ENCODE results near the gene CCDC148.
"Not testable (repeated sequence)": the region's sequence is repeated elsewhere in the genome, so short reads cannot be mapped to it uniquely, and the experiment has no call there.

The CCDC148 gene

GRCh38 chr2:158481116-158481515, 24.6 kb upstream of the CCDC148 start:
- no peak for DNase-seq

- DNase-seq, result no peak
These were observed 22.3 kb upstream of the CCDC148 start for GRCh38 chr2:158478816-158479215.

DNA sequence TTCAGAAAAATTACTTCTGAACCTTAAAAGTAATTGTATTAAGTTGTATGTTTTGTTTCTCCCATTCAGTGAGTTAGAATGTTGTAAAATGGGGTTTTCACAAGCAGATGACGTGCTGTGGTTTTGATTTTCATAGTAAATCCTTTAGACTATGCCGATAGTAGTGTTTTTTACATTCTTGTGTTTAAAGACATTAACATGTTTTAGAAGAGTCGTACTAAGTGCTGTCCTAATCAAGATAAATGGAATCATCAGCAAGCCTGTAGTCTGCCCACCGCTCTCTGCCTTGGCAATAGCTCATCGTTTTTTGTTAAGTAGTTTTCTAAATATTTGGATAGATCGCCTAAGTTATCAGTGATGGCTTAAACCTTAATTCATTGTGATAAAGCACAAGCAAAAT, 21.7 kb upstream of the CCDC148 start:
- DNase-seq, result no peak

- no peak for DNase-seq
These were observed 20.6 kb upstream of the CCDC148 start for GRCh38 chr2:158477202-158477601.

GRCh38 chr2:158474526-158475011, 18.0 kb upstream of the CCDC148 start:
- DNase-seq, result not testable (repeated sequence)

DNA sequence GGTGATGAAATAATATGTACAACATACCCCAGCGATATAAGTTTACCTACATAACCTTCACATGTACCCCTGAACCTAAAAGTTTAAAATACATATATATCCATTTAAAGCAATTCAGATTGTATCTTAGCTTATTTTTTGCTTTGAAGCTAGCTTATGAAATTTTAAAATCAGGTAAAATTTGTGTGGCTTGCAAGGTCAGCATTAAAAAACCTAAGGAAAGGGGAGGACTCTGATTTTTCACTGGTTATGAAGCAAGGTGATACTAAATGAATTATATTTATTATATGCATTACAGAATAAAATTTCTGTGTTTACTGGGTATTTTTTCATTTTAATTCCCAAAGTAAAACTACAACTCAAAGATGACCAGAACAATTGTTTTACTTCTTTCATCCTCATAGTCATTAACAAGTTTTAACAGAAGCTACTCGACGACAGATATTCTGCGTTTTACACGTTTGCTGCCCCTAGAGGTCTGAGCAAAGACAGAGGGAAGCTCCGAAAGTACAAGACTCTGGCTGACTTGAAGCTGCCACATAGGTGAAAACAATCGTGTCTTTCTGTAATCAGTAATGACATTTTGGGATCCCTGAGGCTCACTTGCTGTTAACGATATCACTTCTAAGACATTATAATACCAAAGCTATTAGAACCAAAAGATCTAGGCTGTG, 17.3 kb upstream of the CCDC148 start:
- no peak for DNase-seq

DNA sequence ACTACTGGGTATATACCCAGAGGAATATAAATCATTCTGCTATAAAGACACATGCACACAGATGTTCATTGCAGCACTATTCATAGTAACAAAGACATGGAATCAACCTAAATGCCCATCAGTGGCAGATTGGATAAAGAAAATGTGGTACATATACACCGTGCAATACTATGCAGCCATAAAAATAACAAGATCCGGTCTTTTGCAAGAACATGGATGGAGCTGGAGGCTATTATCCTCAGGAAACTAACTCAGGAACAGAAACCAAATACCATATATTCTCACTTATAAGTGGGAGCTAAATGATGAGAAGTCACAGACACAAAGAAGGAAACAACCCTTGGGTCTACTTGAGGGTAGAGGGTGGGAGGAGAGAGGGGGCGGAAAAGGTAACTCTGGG, 16.7 kb upstream of the CCDC148 start:
- not testable (repeated sequence) for DNase-seq

DNA sequence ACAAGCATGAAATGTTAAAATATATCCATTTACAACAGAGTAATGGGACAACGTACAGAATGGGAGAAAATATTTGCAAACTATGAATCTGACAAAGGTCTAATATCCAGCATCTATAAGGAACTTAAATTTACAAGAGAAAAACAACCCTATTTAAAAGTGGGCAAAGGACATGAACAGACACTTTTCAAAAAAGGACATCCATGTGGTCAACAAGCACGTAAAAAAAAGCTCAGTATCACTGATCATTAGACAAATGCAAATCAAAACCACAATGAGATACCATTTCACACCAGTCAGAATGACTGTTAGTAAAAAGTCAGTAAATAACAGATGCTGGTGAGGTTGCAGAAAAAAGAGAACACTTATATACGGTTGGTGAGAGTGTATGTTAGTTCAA, 16.3 kb upstream of the CCDC148 start:
- DNase-seq, result not testable (repeated sequence)

- no peak for DNase-seq
These were observed 10.7 kb upstream of the CCDC148 start for GRCh38 chr2:158467248-158467647.

GRCh38 chr2:158464426-158465281, 8.1 kb upstream of the CCDC148 start:
- DNase-seq, result no peak

GRCh38 chr2:158463496-158464095, 7.0 kb upstream of the CCDC148 start:
- DNase-seq, result no peak

DNA sequence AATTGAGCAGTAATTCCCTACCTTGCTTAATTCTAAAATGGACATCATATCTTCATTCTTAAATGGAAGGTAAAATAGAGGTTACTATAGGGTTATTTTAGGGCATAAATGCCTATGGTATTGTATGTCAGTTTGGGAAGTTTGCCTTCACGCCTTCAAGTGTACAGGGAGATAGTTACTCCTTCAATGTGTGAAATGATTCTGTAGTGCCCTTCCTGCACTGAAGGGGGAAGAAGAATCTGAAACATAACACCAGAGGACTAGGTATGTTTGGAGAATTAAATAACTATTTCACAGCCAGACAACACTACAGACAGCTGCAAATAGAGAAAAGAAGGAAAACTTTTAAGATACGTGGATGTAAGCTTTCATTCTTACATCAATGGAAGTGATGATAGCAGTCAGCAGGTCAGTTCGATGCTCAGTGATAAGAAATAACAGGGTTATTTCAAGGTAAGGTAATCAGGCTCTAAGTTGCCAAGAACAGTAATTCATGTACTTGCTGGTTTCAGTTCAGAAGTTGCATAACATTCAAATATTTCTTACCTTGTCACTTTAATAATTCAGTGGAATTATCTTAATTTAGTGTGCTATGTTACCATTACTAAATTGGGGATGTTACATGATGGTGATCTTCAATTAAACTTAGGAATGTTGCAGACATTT, 4.2 kb upstream of the CCDC148 start:
- DNase-seq, result no peak

DNA sequence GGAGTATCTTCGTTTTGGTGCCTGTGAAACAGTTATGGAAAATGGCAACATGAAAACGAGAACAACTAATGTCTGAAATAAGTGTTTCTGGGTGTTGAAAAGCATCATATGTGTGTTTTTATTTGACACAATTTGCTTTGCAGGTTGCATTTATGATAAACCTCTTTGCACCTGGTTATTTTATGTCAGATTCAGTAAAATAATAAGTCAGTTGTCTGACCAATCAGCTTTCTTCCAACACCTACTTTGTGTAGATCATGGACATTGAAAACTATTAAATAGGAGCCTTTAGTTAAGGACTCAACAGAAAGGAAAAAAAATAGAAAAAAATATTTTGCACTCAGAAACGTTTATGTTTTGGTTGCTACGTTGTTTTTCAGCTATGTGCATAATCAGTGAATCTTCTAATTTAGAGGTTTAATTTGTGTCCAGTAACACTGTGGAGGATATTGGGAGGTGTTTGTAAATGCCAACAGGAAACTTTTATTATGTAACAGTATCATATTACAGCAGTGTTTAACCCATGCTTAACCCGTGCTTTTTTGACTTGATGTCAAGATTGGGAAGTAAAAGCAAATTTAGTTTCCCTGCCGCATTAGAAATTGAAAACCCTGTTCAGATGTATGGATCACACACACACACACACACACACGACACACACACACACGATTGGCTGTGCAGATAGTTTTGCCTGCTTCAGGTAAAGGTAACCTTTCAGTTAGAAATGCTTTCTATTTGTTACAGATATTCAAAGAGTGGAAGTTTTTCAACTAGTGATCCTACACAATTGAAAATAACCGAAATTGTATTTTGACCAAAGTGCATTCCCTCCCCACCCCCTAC, 2.8 kb upstream of the CCDC148 start:
- no peak for DNase-seq

DNA sequence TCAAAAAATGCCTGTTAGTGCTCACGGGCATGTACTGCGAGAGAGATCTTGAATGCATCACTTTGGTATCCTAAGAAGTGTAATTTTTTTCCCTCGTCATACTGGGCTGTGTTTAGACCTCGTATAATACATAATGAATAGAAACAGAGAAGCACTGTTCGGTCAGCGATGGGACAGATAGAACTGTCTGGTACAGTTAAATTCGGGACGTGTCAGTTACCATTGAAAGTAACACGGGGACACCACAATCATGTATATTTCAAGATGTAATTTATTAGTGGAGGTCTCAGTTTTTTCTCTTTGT, 2.0 kb upstream of the CCDC148 start:
- no peak for DNase-seq

DNA sequence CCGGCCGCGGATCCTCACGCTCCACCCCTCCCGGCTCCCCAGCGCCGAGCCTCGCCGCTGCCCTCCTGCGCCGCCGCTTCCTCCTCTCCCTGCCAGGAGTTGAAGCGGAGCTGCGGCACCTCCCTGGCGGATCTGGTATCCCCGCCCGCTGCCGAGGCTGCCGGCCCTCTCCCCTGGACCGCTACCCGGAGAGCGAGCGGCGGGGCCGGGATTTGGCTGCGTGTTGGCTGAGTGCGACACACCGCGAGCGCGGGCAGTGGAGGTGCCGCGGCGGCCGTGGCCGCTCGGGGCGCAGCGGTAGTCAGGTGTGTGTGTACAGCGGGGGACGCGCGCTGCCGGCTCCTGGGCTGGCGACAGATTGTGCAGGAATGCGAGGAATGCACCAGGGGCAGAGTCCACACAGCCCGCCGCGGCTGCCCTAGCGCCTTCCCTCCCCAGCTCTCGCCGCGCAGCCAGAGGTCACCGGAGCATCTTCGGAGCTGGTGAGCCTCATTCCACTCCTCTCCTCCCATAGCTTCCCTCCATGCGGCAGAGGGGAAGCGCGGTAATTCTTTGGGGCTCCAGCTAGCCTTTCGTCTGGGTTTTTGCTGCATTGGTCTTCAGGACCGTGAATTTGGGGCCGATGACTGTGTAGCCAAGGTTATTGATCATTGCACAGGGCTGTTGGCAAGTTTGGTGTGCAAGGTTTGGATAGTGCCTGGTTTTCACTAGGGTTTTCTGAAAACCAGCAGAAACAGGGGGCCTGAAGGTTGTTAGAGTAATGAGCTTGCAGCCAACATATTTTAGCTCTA, 1.5 kb upstream of the CCDC148 start:
- DNase-seq, result peak; percentile 40

DNA sequence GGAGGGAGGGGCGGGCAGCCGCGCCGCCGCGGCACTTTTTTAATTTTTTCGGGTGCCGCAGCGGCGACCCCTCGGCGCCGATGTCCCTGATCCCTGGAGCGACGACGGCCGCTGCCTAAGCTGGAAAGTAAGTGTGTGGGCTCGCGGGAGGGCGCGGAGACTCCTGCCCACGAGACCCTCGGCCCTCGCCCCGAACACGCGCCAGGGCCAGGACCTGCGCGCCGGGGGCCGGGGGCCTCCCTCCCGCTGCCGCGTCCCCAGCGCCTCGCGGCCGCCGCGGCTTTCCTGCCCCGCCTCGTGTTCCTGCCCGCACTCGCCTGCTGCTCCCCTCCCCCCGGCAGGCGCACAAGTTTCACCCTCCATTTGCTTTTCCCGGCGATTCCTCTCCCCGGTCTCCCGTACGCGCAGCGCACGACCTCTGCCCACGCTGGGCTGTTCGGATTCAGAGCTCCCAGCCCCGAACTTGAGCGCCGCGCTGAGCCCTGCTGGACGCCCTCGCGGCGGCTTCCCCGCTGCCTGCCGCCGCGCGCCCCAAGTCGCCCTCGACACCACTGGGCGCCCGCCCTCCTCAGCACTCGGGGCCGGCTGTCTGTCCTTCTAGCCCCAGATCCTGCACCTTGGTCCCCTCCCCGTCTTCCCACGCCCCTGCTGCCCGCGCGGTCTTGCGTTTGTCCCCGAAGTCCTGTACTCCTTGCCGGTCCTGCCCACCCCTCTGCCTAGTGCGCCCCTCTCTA, 706 bp upstream of the CCDC148 start:
- DNase-seq, result peak; percentile 18

DNA sequence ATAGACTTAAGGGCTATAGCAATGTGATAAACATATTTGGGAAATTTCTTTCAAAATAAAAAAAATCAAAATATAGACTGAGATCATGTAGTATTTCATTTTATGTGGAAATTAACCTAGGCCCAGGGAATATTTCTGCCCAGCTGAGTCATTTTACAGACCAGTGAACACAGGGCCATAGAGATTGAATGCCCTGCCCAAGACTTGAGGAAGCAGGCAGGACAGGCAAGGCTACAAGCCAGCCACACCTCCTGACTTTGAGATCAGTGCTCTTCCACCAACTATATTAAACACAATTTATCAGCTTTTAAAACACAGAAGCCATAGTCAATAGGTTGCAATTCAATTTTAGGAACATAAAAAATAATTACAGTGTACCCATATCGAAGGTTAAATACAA, 12.9 kb downstream of the CCDC148 start:
- no peak for DNase-seq

GRCh38 chr2:158439062-158439461, 17.5 kb downstream of the CCDC148 start:
- not testable (repeated sequence) for DNase-seq

DNA sequence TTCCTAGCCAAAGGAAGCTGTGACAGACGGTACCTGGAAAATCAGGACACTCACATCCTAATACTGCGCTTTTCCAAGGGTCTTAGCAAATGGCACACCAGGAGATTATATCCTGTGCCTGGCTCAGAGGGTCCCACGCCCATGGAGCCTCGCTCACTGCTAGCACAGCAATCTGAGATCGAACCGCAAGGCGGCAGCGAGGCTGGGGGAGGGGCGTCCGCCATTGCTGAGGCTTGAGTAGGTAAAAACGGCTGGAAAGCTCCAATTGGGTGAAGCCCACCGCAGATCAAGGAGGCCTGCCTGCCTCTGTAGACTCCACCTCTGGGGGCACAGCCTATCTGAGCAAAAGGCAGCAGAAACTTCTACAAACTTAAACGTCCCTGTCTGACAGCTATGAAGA, 22.8 kb downstream of the CCDC148 start:
- DNase-seq, result not testable (repeated sequence)

DNA sequence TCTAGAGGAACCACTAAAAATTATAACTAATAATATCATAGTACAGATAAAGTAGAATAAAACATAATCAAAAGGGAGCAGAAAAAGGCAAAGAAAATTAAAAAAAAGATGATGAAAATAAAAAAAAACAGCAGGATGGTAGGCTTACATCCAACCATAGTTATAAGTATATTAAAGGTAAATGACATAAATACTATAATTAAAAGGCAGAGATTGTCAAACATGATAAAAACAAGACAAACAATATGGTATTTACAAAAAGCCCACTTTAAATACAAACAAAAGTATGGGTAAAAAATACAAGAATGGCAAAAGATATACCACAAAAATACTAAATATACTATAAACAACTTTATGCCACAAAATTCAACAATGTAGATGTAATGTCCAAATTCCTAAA, 24.4 kb downstream of the CCDC148 start:
- DNase-seq, result no peak

DNA sequence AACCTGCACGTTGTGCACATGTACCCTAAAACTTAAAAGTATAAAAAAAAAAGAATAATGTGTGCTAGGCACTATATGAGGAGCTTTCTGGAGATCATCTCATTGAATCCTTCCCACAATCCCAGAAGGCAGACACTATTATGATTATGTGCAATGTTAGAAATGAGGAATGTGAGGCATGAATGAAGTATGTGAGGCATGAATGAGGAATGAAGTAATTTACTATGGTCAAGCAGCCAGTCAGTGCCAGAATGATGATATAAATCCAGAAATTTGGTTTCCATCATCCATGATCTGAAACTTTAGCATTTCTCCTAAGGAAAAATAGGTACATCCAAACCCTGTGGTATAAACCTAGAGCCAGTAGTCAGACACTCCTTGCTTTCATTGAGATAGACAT, 42.0 kb downstream of the CCDC148 start:
- peak; percentile 8 for DNase-seq
